PFSK-1 (cell line): ENCODE measurements around the gene ZNF674.

Experiments
- FOXP2 ChIP-seq: optimal IDR thresholded peaks from 2 replicates; pipeline ENCODE3; 2011; ENCODE audit warnings: borderline replicate concordance, control low read depth, inconsistent platforms; ENCODE audit not compliant: insufficient read depth; ENCODE audit errors: extremely low read length, extremely low read depth
- POLR2AphosphoS5 ChIP-seq: IDR thresholded peaks from 2 replicates; pipeline ENCODE4 v1.6.1; 2012; ENCODE audit warnings: low read depth, mild to moderate bottlenecking, control low read depth, low read length, moderate library complexity
- SIN3A ChIP-seq: IDR thresholded peaks from 2 replicates; pipeline ENCODE4 v1.6.1; 2012; ENCODE audit warnings: mild to moderate bottlenecking, low read length, moderate library complexity, borderline replicate concordance; ENCODE audit not compliant: insufficient read depth

- TF ChIP-seq POLR2AphosphoS5 (no peak), SIN3A (no peak), FOXP2 (no peak)
Observed at GRCh38 chrX:46569621-46570020, 24.4 kb upstream of the ZNF674 start.
